SU-DHL-6 (cell line): ENCODE results near the gene METRN.

Experiments
- EZH2phosphoT487 ChIP-seq: fragments of 200-600 bp; sonication (generic), shearing (Covaris generic); conservative IDR thresholded peaks from 2 replicates; pipeline ENCODE4 v1.6.1; 2018; ENCODE audit warnings: mild to moderate bottlenecking, antibody characterized with exemption, low read length, moderate library complexity, mixed read lengths
- TF ChIP-seq, protein P1 (sequence below): fragments of 200-600 bp; sonication (generic); IDR thresholded peaks from one replicate; pipeline ENCODE4 v1.5.1; 2017; ENCODE audit warnings: antibody characterized with exemption, mild to moderate bottlenecking, low read length, moderate library complexity; ENCODE audit not compliant: insufficient read depth, poor library complexity, severe bottlenecking

DNA sequence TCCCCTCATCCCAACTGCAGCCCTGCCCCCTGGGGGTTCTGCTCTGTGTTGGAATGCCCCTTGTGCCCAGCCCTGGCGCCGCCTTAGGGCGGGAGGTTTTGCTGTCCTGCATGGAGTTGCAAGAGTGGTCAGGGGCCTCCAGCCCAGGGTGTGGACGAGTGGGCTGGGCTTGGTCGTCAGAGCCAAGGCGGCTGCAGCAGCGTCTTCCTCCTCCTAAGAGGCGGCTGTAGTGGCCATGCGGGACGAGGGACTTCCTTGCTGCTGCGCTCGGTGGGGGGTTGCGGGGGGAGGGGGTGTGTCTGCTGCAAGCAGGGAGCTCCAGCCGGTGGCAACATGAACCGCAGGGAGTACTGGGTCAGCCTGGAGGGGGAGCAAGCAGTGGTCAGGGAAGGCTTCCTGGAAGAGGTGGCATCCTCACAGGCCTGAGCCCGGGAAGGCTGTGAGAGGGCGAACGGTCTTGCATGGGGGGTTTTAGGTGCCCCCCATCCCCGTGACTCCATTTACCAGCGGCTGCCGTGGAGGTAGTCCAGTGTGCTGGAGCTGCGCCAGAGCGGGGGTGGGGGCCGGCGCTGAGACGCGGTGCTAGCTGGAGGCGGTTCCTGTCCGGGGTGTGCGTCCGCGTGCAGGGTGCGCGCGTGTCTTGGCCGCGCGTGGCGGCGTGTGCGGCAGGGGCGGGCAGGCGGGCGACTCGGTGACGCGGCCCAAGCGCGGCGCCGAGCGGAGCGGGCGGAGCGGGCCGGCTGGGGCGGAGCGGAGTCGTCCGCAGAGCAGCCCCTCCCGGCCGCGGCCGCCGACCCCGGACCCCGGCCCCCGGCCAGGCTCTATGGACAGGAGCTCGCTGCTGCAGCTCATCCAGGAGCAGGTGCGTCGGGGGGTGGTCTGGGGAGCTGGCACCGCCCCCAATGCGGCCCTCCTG lies 39.7 kb upstream of the METRN start, which contains the start of gene RHBDL1:
- TF ChIP-seq, protein P1, sequence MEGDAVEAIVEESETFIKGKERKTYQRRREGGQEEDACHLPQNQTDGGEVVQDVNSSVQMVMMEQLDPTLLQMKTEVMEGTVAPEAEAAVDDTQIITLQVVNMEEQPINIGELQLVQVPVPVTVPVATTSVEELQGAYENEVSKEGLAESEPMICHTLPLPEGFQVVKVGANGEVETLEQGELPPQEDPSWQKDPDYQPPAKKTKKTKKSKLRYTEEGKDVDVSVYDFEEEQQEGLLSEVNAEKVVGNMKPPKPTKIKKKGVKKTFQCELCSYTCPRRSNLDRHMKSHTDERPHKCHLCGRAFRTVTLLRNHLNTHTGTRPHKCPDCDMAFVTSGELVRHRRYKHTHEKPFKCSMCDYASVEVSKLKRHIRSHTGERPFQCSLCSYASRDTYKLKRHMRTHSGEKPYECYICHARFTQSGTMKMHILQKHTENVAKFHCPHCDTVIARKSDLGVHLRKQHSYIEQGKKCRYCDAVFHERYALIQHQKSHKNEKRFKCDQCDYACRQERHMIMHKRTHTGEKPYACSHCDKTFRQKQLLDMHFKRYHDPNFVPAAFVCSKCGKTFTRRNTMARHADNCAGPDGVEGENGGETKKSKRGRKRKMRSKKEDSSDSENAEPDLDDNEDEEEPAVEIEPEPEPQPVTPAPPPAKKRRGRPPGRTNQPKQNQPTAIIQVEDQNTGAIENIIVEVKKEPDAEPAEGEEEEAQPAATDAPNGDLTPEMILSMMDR, result no peak
- no peak for TF ChIP-seq EZH2phosphoT487
